ENCODE results near the gene PRSS36. TPM values are rescaled to one million over a fixed set of nuclear protein-coding genes. Genes with fewer than 3 reads are reported as not detected.

Gene PRSS36
- total RNA-seq, 1 experiment from 2014 or later: 0.66 TPM

GRCh38 chr16:31127182-31127581 lies 22.7 kb downstream of the PRSS36 start:
- H3T11ph ChIP-seq (ENCODE audit: low read length): no peak overlapping the region
- no CpG with 5 or more reads among the region's 13 CpGs for WGBS (ENCODE audit: extremely low coverage, insufficient read length, low lambda C conversion rate)
- no peak overlapping the region for H4K8ac ChIP-seq (replicated peaks; ENCODE audit: insufficient read length, low read depth, low read length)
- no peak overlapping the region for H2BK12ac ChIP-seq (ENCODE audit: insufficient read length, low read depth, low read length)
- no peak overlapping the region for H2AK5ac ChIP-seq (ENCODE audit: insufficient read length, low read length)
- no peaks in the 10 kb centered on the region for H3K79me2 ChIP-seq (ENCODE audit: insufficient read depth, low read length)
- TF ChIP-seq CTCF (conservative IDR thresholded peaks at IDR 0.05): no peak
- H2AFZ ChIP-seq (ENCODE audit: low read length): no peak overlapping the region
- no peaks in the 10 kb centered on the region for H3K27me3 ChIP-seq (ENCODE audit: insufficient read depth, low read length)
- Mint-ChIP-seq H3K4me3 (no peak overlapping the region), H3K36me3 (ENCODE audit: insufficient read depth in 1 of 3, low read depth in 3 of 3) (peaks cover 20 to 43% (median 40%) of the 10 kb centered on the region in 3 experiments; a peak in 6 of 7 replicates), H3K27ac (peak overlapping the region in 1 of 3 experiments; percentile 73; a peak in 2 of 7 replicates), H3K9me3 (no peaks in the 10 kb centered on the region), H3K27me3 (ENCODE audit: low read depth) (no peaks in the 10 kb centered on the region), H3K4me1 (peaks cover 16 to 17% of the 10 kb centered on the region in 2 experiments)
- H4K91ac ChIP-seq (ENCODE audit: insufficient read length, low read depth, low read length): no peak overlapping the region
- H3K56ac ChIP-seq (ENCODE audit: insufficient read length, low read depth, low read length): no peak overlapping the region
- H3K23me2 ChIP-seq (ENCODE audit: insufficient read length, low read depth, low read length, poor library complexity, severe bottlenecking): no peaks in the 10 kb centered on the region
- H4K5ac ChIP-seq (ENCODE audit: insufficient read length, low read depth, low read length): no peak overlapping the region
- H2BK20ac ChIP-seq (ENCODE audit: low read depth, low read length, poor library complexity, severe bottlenecking): no peak overlapping the region
- no peak overlapping the region for H3K23ac ChIP-seq (ENCODE audit: insufficient read length, low read depth, low read length)
- no peak overlapping the region for H2BK5ac ChIP-seq (ENCODE audit: insufficient read length, low read length)
- no peak overlapping the region for H3K14ac ChIP-seq (ENCODE audit: insufficient read depth, low read length)
- H3K4ac ChIP-seq (ENCODE audit: low read depth, low read length): no peak overlapping the region
- H3K9ac ChIP-seq (ENCODE audit: extremely low read depth, insufficient read length, low read length): no peak overlapping the region
- H3K9me3 ChIP-seq (ENCODE audit: control insufficient read depth, low read depth, low read length): no peaks in the 10 kb centered on the region
- no peak overlapping the region for H3K4me2 ChIP-seq (ENCODE audit: insufficient read depth, insufficient read length, low read length)
- H3K27ac ChIP-seq (ENCODE audit: insufficient read length, low read depth, low read length): no peak overlapping the region
- H2BK15ac ChIP-seq (ENCODE audit: low read depth, low read length): no peak overlapping the region
- H3K18ac ChIP-seq (ENCODE audit: insufficient read length, low read depth, low read length): no peak overlapping the region
- no peaks in the 10 kb centered on the region for H4K20me1 ChIP-seq (ENCODE audit: control insufficient read depth, insufficient read depth, insufficient read length)
- no peaks in the 10 kb centered on the region for H3K79me1 ChIP-seq (ENCODE audit: insufficient read depth, low read depth, low read length, poor library complexity, severe bottlenecking)
- peaks cover 4% of the 10 kb centered on the region; the same call in 1 of the 2 replicates for H3K4me1 ChIP-seq (ENCODE audit: insufficient read depth, low read length)
- no peak overlapping the region for H2BK120ac ChIP-seq (ENCODE audit: low read depth, low read length, poor library complexity, severe bottlenecking)
- no peak for DNase-seq

All from H9 (cell line).